ENCODE results near the gene SFRP4. TPM values are rescaled to one million over a fixed set of nuclear protein-coding genes. Genes with fewer than 3 reads are reported as not detected.

SFRP4 gene
- total RNA-seq, 1 donor from 2014 or later = 0.39 TPM

- no peak for FAIRE-seq
- TF ChIP-seq CTCF (IDR thresholded peaks at IDR 0.05; ENCODE audit: insufficient read depth, low read depth, low read length) (no peak), EZH2 (IDR thresholded peaks at IDR 0.05; ENCODE audit: insufficient read depth, low read length) (no peak)
- Mint-ChIP-seq H3K36me3 (ENCODE audit: low read depth, unreplicated experiment) (no peaks in the 10 kb centered on the region), H3K27ac (ENCODE audit: unreplicated experiment) (peak overlapping the region; percentile 51), H3K4me1 (ENCODE audit: low read depth, unreplicated experiment) (peaks cover 11% of the 10 kb centered on the region), H3K9me3 (ENCODE audit: unreplicated experiment) (no peaks in the 10 kb centered on the region), H3K4me3 (ENCODE audit: unreplicated experiment) (no peak overlapping the region), H3K27me3 (ENCODE audit: low read depth, unreplicated experiment) (no peaks in the 10 kb centered on the region)
- H3K9me3 ChIP-seq (ENCODE audit: insufficient read depth, low read depth, low read length) = no peaks in the 10 kb centered on the region
- H3K79me2 ChIP-seq (ENCODE audit: insufficient read depth, low read length) = peaks cover 12% of the 10 kb centered on the region
- DNase-seq (ENCODE audit: low read depth) = peak; percentile 62
- no peaks in the 10 kb centered on the region for H4K20me1 ChIP-seq (ENCODE audit: insufficient read depth, low read length)
- no peak overlapping the region for H3K4me3 ChIP-seq (ENCODE audit: insufficient read depth, low read depth, low read length)
- H2AFZ ChIP-seq (ENCODE audit: low read depth, low read length) = peak overlapping the region; percentile 70
- no peaks in the 10 kb centered on the region for H3K4me1 ChIP-seq (ENCODE audit: insufficient read depth, low read length)
- H3K36me3 ChIP-seq (ENCODE audit: insufficient read depth, low read length) = no peaks in the 10 kb centered on the region
- H3K27ac ChIP-seq (ENCODE audit: low read depth, low read length) = no peak overlapping the region
- H3K27me3 ChIP-seq (ENCODE audit: insufficient read depth, low read length) = no peaks in the 10 kb centered on the region
- peak overlapping the region; percentile 41 for H3K4me2 ChIP-seq (ENCODE audit: low read length)
- no peak overlapping the region for H3K9ac ChIP-seq (ENCODE audit: low read length)
These were observed 26.5 kb upstream of the SFRP4 start for GRCh38 chr7:37942934-37943610.

GRCh38 chr7:37933018-37933566 is 16.5 kb upstream of the SFRP4 start:
- no peak overlapping the region for H3K9ac ChIP-seq (ENCODE audit: low read length)
- H2AFZ ChIP-seq (ENCODE audit: low read depth, low read length) = no peak overlapping the region
- no peak overlapping the region for H3K27ac Mint-ChIP-seq (ENCODE audit: unreplicated experiment)
- H3K9me3 ChIP-seq (ENCODE audit: insufficient read depth, low read depth, low read length) = no peaks in the 10 kb centered on the region
- H3K27me3 Mint-ChIP-seq (ENCODE audit: low read depth, unreplicated experiment) = no peaks in the 10 kb centered on the region
- H3K79me2 ChIP-seq (ENCODE audit: insufficient read depth, low read length) = peaks cover 14% of the 10 kb centered on the region
- H4K20me1 ChIP-seq (ENCODE audit: insufficient read depth, low read length) = peaks cover 6% of the 10 kb centered on the region
- H3K4me3 Mint-ChIP-seq (ENCODE audit: unreplicated experiment) = no peak overlapping the region
- TF ChIP-seq EZH2 (IDR thresholded peaks at IDR 0.05; ENCODE audit: insufficient read depth, low read length) (no peak), CTCF (IDR thresholded peaks at IDR 0.05; ENCODE audit: insufficient read depth, low read depth, low read length) (no peak)
- H3K4me3 ChIP-seq (ENCODE audit: insufficient read depth, low read depth, low read length) = no peak overlapping the region
- H3K27me3 ChIP-seq (ENCODE audit: insufficient read depth, low read length) = no peaks in the 10 kb centered on the region
- H3K9me3 Mint-ChIP-seq (ENCODE audit: unreplicated experiment) = peaks cover 3% of the 10 kb centered on the region
- H3K4me1 ChIP-seq (ENCODE audit: insufficient read depth, low read length) = peaks cover 14% of the 10 kb centered on the region
- no peaks in the 10 kb centered on the region for H3K36me3 Mint-ChIP-seq (ENCODE audit: low read depth, unreplicated experiment)
- no peak overlapping the region for H3K27ac ChIP-seq (ENCODE audit: low read depth, low read length)
- FAIRE-seq (no peak), DNase-seq (ENCODE audit: low read depth) (no peak)
- H3K4me2 ChIP-seq (ENCODE audit: low read length) = no peak overlapping the region
- H3K4me1 Mint-ChIP-seq (ENCODE audit: low read depth, unreplicated experiment) = peaks cover 3% of the 10 kb centered on the region
- no peaks in the 10 kb centered on the region for H3K36me3 ChIP-seq (ENCODE audit: insufficient read depth, low read length)

- no peaks in the 10 kb centered on the region for H3K36me3 ChIP-seq (ENCODE audit: insufficient read depth, low read length)
- H3K4me3 Mint-ChIP-seq (ENCODE audit: unreplicated experiment) = no peak overlapping the region
- no peak overlapping the region for H3K27ac ChIP-seq (ENCODE audit: low read depth, low read length)
- DNase-seq (ENCODE audit: low read depth) = no peak
- no peaks in the 10 kb centered on the region for H3K36me3 Mint-ChIP-seq (ENCODE audit: low read depth, unreplicated experiment)
- H3K9me3 Mint-ChIP-seq (ENCODE audit: unreplicated experiment) = peaks cover 3% of the 10 kb centered on the region
- H4K20me1 ChIP-seq (ENCODE audit: insufficient read depth, low read length) = peaks cover 10% of the 10 kb centered on the region
- H3K4me1 Mint-ChIP-seq (ENCODE audit: low read depth, unreplicated experiment) = peaks cover 3% of the 10 kb centered on the region
- no peak overlapping the region for H3K27ac Mint-ChIP-seq (ENCODE audit: unreplicated experiment)
- H2AFZ ChIP-seq (ENCODE audit: low read depth, low read length) = no peak overlapping the region
- peaks cover 14% of the 10 kb centered on the region for H3K79me2 ChIP-seq (ENCODE audit: insufficient read depth, low read length)
- no peak overlapping the region for H3K4me2 ChIP-seq (ENCODE audit: low read length)
- H3K9me3 ChIP-seq (ENCODE audit: insufficient read depth, low read depth, low read length) = no peaks in the 10 kb centered on the region
- H3K27me3 ChIP-seq (ENCODE audit: insufficient read depth, low read length) = no peaks in the 10 kb centered on the region
- TF ChIP-seq EZH2 (IDR thresholded peaks at IDR 0.05; ENCODE audit: insufficient read depth, low read length) = no peak
- no peak for TF ChIP-seq CTCF (IDR thresholded peaks at IDR 0.05; ENCODE audit: insufficient read depth, low read depth, low read length)
- no peak for FAIRE-seq
- H3K4me1 ChIP-seq (ENCODE audit: insufficient read depth, low read length) = peaks cover 14% of the 10 kb centered on the region
- H3K9ac ChIP-seq (ENCODE audit: low read length) = no peak overlapping the region
- no peaks in the 10 kb centered on the region for H3K27me3 Mint-ChIP-seq (ENCODE audit: low read depth, unreplicated experiment)
- H3K4me3 ChIP-seq (ENCODE audit: insufficient read depth, low read depth, low read length) = no peak overlapping the region
These were observed 15.9 kb upstream of the SFRP4 start for GRCh38 chr7:37932543-37932942.
